H9 (cell line): ENCODE measurements around the gene MKRN2. TPM values are rescaled to one million over a fixed set of nuclear protein-coding genes. Genes with fewer than 3 reads are reported as not detected.

Source experiments
- DNase-seq: peaks from one replicate; pipeline ENCODE4 v3.0.0-alpha.2; 2017
- H2AFZ ChIP-seq: one replicate; pipeline ENCODE4 v1.6.1; 2013; ENCODE audit warnings: mild to moderate bottlenecking, low read length, control low read depth, moderate library complexity
- H2AK5ac ChIP-seq: 2 replicates; pipeline ENCODE4 v1.6.1; 2013; ENCODE audit warnings: low read length, control low read depth, mixed read lengths; ENCODE audit not compliant: insufficient read length
- H2BK120ac ChIP-seq: one replicate; pipeline ENCODE4 v1.6.1; 2013; ENCODE audit warnings: low read depth, mild to moderate bottlenecking, low read length, control low read depth, inconsistent platforms; ENCODE audit not compliant: poor library complexity, severe bottlenecking
- H2BK12ac ChIP-seq: 2 replicates; pipeline ENCODE4 v1.6.1; 2013; ENCODE audit warnings: low read length, control low read depth, mixed read lengths, low read depth; ENCODE audit not compliant: insufficient read length
- H2BK15ac ChIP-seq: 2 replicates; pipeline ENCODE4 v1.6.1; 2013; ENCODE audit warnings: low read depth, low read length, control low read depth
- H2BK20ac ChIP-seq: one replicate; pipeline ENCODE4 v1.6.1; 2013; ENCODE audit warnings: low read depth, mild to moderate bottlenecking, low read length, control low read depth, inconsistent platforms; ENCODE audit not compliant: poor library complexity, severe bottlenecking
- H2BK5ac ChIP-seq: 2 replicates; pipeline ENCODE4 v1.6.1; 2013; ENCODE audit warnings: low read length, control low read depth, mixed read lengths; ENCODE audit not compliant: insufficient read length
- H3K14ac ChIP-seq: 2 replicates; pipeline ENCODE4 v1.6.1; 2013; ENCODE audit warnings: low read length, control low read depth; ENCODE audit not compliant: insufficient read depth
- H3K18ac ChIP-seq: 2 replicates; pipeline ENCODE4 v1.6.1; 2013; ENCODE audit warnings: low read depth, mild to moderate bottlenecking, mixed read lengths, low read length, control low read depth; ENCODE audit not compliant: insufficient read length
- H3K23ac ChIP-seq: 2 replicates; pipeline ENCODE4 v1.6.1; 2013; ENCODE audit warnings: low read length, control low read depth, mixed read lengths, low read depth; ENCODE audit not compliant: insufficient read length
- H3K23me2 ChIP-seq: 2 replicates; pipeline ENCODE4 v1.6.1; 2013; ENCODE audit warnings: low read depth, mild to moderate bottlenecking, mixed read lengths, low read length, control low read depth; ENCODE audit not compliant: insufficient read length, poor library complexity, severe bottlenecking
- H3K27ac ChIP-seq: 2 replicates; pipeline ENCODE4 v1.5.1; 2013; ENCODE audit warnings: low read length, control low read depth, mixed read lengths, low read depth; ENCODE audit not compliant: insufficient read length
- H3K27me3 ChIP-seq: 2 replicates; pipeline ENCODE4 v1.6.1; 2013; ENCODE audit warnings: low read length, control low read depth, inconsistent platforms; ENCODE audit not compliant: insufficient read depth
- H3K4ac ChIP-seq: 2 replicates; pipeline ENCODE4 v1.6.1; 2013; ENCODE audit warnings: low read depth, mild to moderate bottlenecking, control low read depth, inconsistent platforms, low read length, moderate library complexity
- H3K4me1 ChIP-seq: 2 replicates; pipeline ENCODE4 v1.6.1; 2013; ENCODE audit warnings: low read length, control low read depth, inconsistent platforms; ENCODE audit not compliant: insufficient read depth
- H3K4me2 ChIP-seq: 2 replicates; pipeline ENCODE4 v1.6.1; 2013; ENCODE audit warnings: low read length, control low read depth, mixed read lengths; ENCODE audit not compliant: insufficient read length, insufficient read depth
- H3K56ac ChIP-seq: 2 replicates; pipeline ENCODE4 v1.6.1; 2013; ENCODE audit warnings: low read depth, mild to moderate bottlenecking, mixed read lengths, low read length, control low read depth; ENCODE audit not compliant: insufficient read length
- H3K79me1 ChIP-seq: 2 replicates; pipeline ENCODE4 v1.6.1; 2013; ENCODE audit warnings: low read depth, mild to moderate bottlenecking, moderate library complexity, low read length, control low read depth, inconsistent platforms; ENCODE audit not compliant: insufficient read depth, poor library complexity, severe bottlenecking
- H3K79me2 ChIP-seq: 2 replicates; pipeline ENCODE4 v1.6.1; 2013; ENCODE audit warnings: low read length, control low read depth, inconsistent platforms; ENCODE audit not compliant: insufficient read depth
- H3K9ac ChIP-seq: 2 replicates; pipeline ENCODE4 v1.6.1; 2013; ENCODE audit warnings: low read length, control low read depth, mixed read lengths; ENCODE audit not compliant: insufficient read length; ENCODE audit errors: extremely low read depth
- H3K9me3 ChIP-seq: one replicate; pipeline ENCODE4 v1.6.1; 2013; ENCODE audit warnings: low read depth, low read length, inconsistent platforms; ENCODE audit not compliant: control insufficient read depth
- H3T11ph ChIP-seq: one replicate; pipeline ENCODE4 v1.6.1; 2013; ENCODE audit warnings: mild to moderate bottlenecking, low read length, control low read depth, inconsistent platforms
- H4K20me1 ChIP-seq: one replicate; pipeline ENCODE4 v1.6.1; 2013; ENCODE audit not compliant: control insufficient read depth, insufficient read length, insufficient read depth
- H4K5ac ChIP-seq: 2 replicates; pipeline ENCODE4 v1.6.1; 2013; ENCODE audit warnings: low read depth, mild to moderate bottlenecking, mixed read lengths, low read length, control low read depth; ENCODE audit not compliant: insufficient read length
- H4K8ac ChIP-seq: replicated peaks from 2 replicates; pipeline ENCODE4 v1.6.1; 2013; ENCODE audit warnings: low read length, control low read depth, mixed read lengths, low read depth; ENCODE audit not compliant: insufficient read length
- H4K91ac ChIP-seq: 2 replicates; pipeline ENCODE4 v1.6.1; 2013; ENCODE audit warnings: low read depth, mild to moderate bottlenecking, moderate library complexity, mixed read lengths, low read length, control low read depth; ENCODE audit not compliant: insufficient read length
- H3K27ac Mint-ChIP-seq, 3 experiments: 2 replicates in 2 of 3; 3 replicates in 1 of 3; pipeline ENCODE4 v1.8.0; 2020 to 2021; ENCODE audit warnings: mixed read lengths in 3 of 3, mild to moderate bottlenecking in 1 of 3, moderate library complexity in 1 of 3
- H3K27me3 Mint-ChIP-seq: 2 replicates; pipeline ENCODE4 v1.8.0; 2021; ENCODE audit warnings: low read depth, mild to moderate bottlenecking, moderate library complexity, mixed read lengths
- H3K36me3 Mint-ChIP-seq, 3 experiments: 2 replicates in 2 of 3; 3 replicates in 1 of 3; pipeline ENCODE4 v1.8.0; 2020 to 2021; ENCODE audit warnings: low read depth in 3 of 3, mixed read lengths in 3 of 3; ENCODE audit not compliant: insufficient read depth in 1 of 3
- H3K4me1 Mint-ChIP-seq, 2 experiments: 2 replicates each; pipeline ENCODE4 v1.8.0; 2020; ENCODE audit warnings: mixed read lengths in 2 of 2
- H3K4me3 Mint-ChIP-seq, 2 experiments: 2 replicates in 1 of 2; 3 replicates in 1 of 2; pipeline ENCODE4 v1.8.0; 2020 to 2021; ENCODE audit warnings: mild to moderate bottlenecking in 2 of 2, mixed read lengths in 2 of 2, moderate library complexity in 1 of 2
- H3K9me3 Mint-ChIP-seq, 2 experiments: 2 replicates in 1 of 2; 3 replicates in 1 of 2; pipeline ENCODE4 v1.8.0; 2020; ENCODE audit warnings: mild to moderate bottlenecking in 2 of 2, mixed read lengths in 2 of 2, moderate library complexity in 1 of 2
- CTCF ChIP-seq: fragments of 200-600 bp; sonication (generic); conservative IDR thresholded peaks from 3 replicates; pipeline ENCODE4 v1.8.0; 2021; ENCODE audit warnings: antibody characterized with exemption, mild to moderate bottlenecking
- WGBS: extraction: QIAGEN DNeasy Blood & Tissue Kit; methylation state at CpG from one replicate; pipeline ENCODE4 v1.1.7; 2013; ENCODE audit warnings: missing lambda C conversion rate, low lambda C conversion rate, mixed read lengths; ENCODE audit not compliant: insufficient read length; ENCODE audit errors: extremely low coverage; 5-methylcytosine and 5-hydroxymethylcytosine counted together
- total RNA-seq: library from RNA; stranded (reverse); gene quantifications from 2 replicates; pipeline ENCODE4 v1.2.1, GENCODE V29; 2021

The MKRN2 gene
- total RNA-seq, 1 experiment from 2014 or later: 18.1 TPM

GRCh38 chr3:12561397-12561796, 4.5 kb downstream of the MKRN2 start:
- H3K56ac ChIP-seq: no peak overlapping the region
- no peak overlapping the region for H3K23ac ChIP-seq
- H2BK20ac ChIP-seq: no peak overlapping the region
- no peaks in the 10 kb centered on the region for H3K9me3 ChIP-seq
- no peak overlapping the region for H3K27ac ChIP-seq
- no peak overlapping the region for H3K27ac Mint-ChIP-seq
- H4K5ac ChIP-seq: no peak overlapping the region
- H3K79me1 ChIP-seq: peaks cover 19% of the 10 kb centered on the region
- H3K79me2 ChIP-seq: peaks cover 51% of the 10 kb centered on the region; the same call in 1 of the 2 replicates
- H3K4me2 ChIP-seq: no peak overlapping the region
- no peak overlapping the region for H4K91ac ChIP-seq
- H4K8ac ChIP-seq: no peak overlapping the region
- no peak overlapping the region for H2AFZ ChIP-seq
- no peak overlapping the region for H3T11ph ChIP-seq
- no peak overlapping the region for H2AK5ac ChIP-seq
- no peak overlapping the region for H3K18ac ChIP-seq
- H3K4me1 Mint-ChIP-seq: peaks cover 56 to 57% of the 10 kb centered on the region in 2 experiments
- no peaks in the 10 kb centered on the region for H3K36me3 Mint-ChIP-seq
- TF ChIP-seq CTCF: no peak
- DNase-seq: no peak
- H4K20me1 ChIP-seq: no peaks in the 10 kb centered on the region
- H3K27me3 ChIP-seq: no peaks in the 10 kb centered on the region
- H3K9me3 Mint-ChIP-seq: no peaks in the 10 kb centered on the region
- H3K4me3 Mint-ChIP-seq: no peak overlapping the region
- no peak overlapping the region for H3K14ac ChIP-seq
- H3K4me1 ChIP-seq: no peaks in the 10 kb centered on the region
- H2BK5ac ChIP-seq: no peak overlapping the region
- no peak overlapping the region for H2BK120ac ChIP-seq
- no peak overlapping the region for H2BK15ac ChIP-seq
- no peaks in the 10 kb centered on the region for H3K27me3 Mint-ChIP-seq
- H3K9ac ChIP-seq: no peak overlapping the region
- peaks cover 2% of the 10 kb centered on the region for H3K23me2 ChIP-seq
- WGBS: no CpG with 5 or more reads among the region's 2 CpGs
- H3K4ac ChIP-seq: no peak overlapping the region
- H2BK12ac ChIP-seq: no peak overlapping the region
